IPS-15b (cell line): ENCODE results near the gene ST7.
"Not testable (repeated sequence)": the region's sequence is repeated elsewhere in the genome, so short reads cannot be mapped to it uniquely, and the experiment has no call there.

Experiments used
- H3K27me3 ChIP-seq: one replicate; pipeline ENCODE4 v1.6.1; 2013; ENCODE audit warnings: low read length; ENCODE audit not compliant: control insufficient read depth, insufficient read depth
- H3K36me3 ChIP-seq: one replicate; pipeline ENCODE4 v1.6.1; 2013; ENCODE audit warnings: low read length; ENCODE audit not compliant: control insufficient read depth, insufficient read depth
- H3K4me1 ChIP-seq: one replicate; pipeline ENCODE4 v1.6.1; 2013; ENCODE audit warnings: mild to moderate bottlenecking, low read length; ENCODE audit not compliant: control insufficient read depth, insufficient read depth
- H3K4me3 ChIP-seq: one replicate; pipeline ENCODE4 v1.5.1; 2013; ENCODE audit warnings: low read depth, low read length
- H3K9ac ChIP-seq: one replicate; pipeline ENCODE4 v1.6.1; 2013; ENCODE audit warnings: low read depth, mild to moderate bottlenecking, low read length
- H3K9me3 ChIP-seq: one replicate; pipeline ENCODE4 v1.6.1; 2013; ENCODE audit warnings: mild to moderate bottlenecking, low read length; ENCODE audit not compliant: control insufficient read depth, insufficient read depth

ST7 gene

GRCh38 chr7:117118579-117119180 is 165.4 kb downstream of the ST7 start:
- Histone ChIP-seq H3K9me3 (no peaks in the 10 kb centered on the region), H3K36me3 (no peaks in the 10 kb centered on the region), H3K9ac (no peak overlapping the region), H3K4me1 (peaks cover 5% of the 10 kb centered on the region), H3K27me3 (no peaks in the 10 kb centered on the region), H3K4me3 (no peak overlapping the region)

DNA sequence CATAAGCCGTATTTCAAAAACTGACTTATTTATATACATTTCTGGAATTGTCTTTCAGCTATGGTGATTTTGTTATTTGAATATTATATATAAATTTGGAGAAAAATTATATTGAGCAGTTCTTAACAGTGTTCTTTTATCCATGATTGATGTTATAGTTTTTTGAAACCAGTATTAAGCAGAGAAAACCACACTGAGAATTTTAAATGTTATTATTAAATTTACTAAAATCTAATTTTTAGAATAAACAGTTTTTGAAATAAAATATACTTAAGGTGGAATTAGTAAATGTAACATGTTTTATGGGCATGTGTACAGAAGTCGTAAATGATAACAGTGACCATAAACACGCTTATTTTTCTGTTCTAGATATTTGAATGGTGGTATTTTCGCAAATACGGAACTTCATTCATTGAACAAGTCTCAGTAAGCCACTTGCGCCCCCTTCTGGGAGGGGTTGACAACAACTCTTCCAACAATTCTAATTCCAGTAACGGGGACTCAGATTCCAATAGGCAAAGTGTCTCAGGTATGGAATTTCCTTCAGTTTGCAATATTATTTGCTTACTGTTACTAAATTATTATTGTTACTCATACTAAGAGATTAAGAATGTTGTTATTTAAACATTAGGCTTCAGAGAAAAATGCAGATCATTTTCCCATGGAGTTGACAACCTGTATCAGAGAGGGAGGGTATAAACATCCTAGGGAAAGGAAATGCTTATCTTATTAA is 166.1 kb downstream of the ST7 start:
- no peaks in the 10 kb centered on the region for H3K36me3 ChIP-seq
- H3K27me3 ChIP-seq = no peaks in the 10 kb centered on the region
- no peak overlapping the region for H3K9ac ChIP-seq
- H3K9me3 ChIP-seq = no peaks in the 10 kb centered on the region
- H3K4me3 ChIP-seq = no peak overlapping the region
- H3K4me1 ChIP-seq = peaks cover 5% of the 10 kb centered on the region

GRCh38 chr7:117120321-117120720 is 167.0 kb downstream of the ST7 start:
- not testable (repeated sequence) for H3K9me3 ChIP-seq, H3K4me3 ChIP-seq, H3K36me3 ChIP-seq, H3K4me1 ChIP-seq, H3K27me3 ChIP-seq, H3K9ac ChIP-seq

- not testable (repeated sequence) for H3K27me3 ChIP-seq, H3K4me3 ChIP-seq, H3K36me3 ChIP-seq, H3K9me3 ChIP-seq, H3K9ac ChIP-seq
- peaks cover 11% of the 10 kb centered on the region for H3K4me1 ChIP-seq
Observed at GRCh38 chr7:117122036-117122435, 168.7 kb downstream of the ST7 start.

- H3K27me3 ChIP-seq = no peaks in the 10 kb centered on the region
- H3K9me3 ChIP-seq = no peaks in the 10 kb centered on the region
- H3K36me3 ChIP-seq = no peaks in the 10 kb centered on the region
- H3K4me3 ChIP-seq = no peak overlapping the region
- peaks cover 11% of the 10 kb centered on the region for H3K4me1 ChIP-seq
- no peak overlapping the region for H3K9ac ChIP-seq
Observed at GRCh38 chr7:117122536-117122935, 169.2 kb downstream of the ST7 start.

GRCh38 chr7:117123311-117123926 is 170.1 kb downstream of the ST7 start:
- Histone ChIP-seq H3K36me3 (no peaks in the 10 kb centered on the region), H3K9me3 (no peaks in the 10 kb centered on the region), H3K27me3 (no peaks in the 10 kb centered on the region), H3K4me3 (no peak overlapping the region), H3K4me1 (peaks cover 9% of the 10 kb centered on the region), H3K9ac (no peak overlapping the region)

DNA sequence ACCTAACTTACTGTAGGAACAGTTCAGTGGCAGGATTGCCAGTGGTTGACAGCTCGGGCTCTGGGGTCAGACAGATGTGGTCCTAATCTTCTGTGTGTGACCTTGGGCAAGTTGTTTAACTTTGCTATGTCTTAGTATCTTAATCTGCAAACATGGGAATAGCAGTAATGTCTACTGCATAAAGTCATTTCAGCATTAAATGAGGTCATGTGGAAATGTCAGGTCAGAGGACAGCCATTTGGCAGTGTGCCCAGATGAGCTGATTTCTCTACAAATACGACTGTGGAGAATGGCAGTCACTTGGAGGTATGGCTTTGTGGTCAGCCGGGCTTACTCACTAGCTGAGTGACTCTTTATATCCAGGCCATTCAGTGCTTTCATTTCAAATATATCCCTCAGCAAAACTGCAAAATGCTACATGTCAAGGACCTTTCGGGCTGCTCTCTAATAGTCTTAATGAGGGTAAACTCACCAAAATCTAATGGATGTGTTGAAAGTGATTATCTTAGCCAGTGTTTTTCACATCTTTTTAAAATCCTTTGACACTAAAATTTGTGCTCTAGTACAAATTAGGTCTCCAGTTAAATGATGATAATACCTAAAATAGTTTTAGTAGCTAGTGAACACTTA is 171.4 kb downstream of the ST7 start:
- Histone ChIP-seq H3K9me3 (no peaks in the 10 kb centered on the region), H3K36me3 (no peaks in the 10 kb centered on the region), H3K9ac (no peak overlapping the region), H3K4me3 (no peak overlapping the region), H3K4me1 (peaks cover 6% of the 10 kb centered on the region), H3K27me3 (no peaks in the 10 kb centered on the region)

GRCh38 chr7:117126676-117127075 is 173.4 kb downstream of the ST7 start:
- no peaks in the 10 kb centered on the region for H3K36me3 ChIP-seq
- H3K9me3 ChIP-seq = no peaks in the 10 kb centered on the region
- H3K27me3 ChIP-seq = no peaks in the 10 kb centered on the region
- H3K9ac ChIP-seq = no peak overlapping the region
- H3K4me3 ChIP-seq = no peak overlapping the region
- peaks cover 6% of the 10 kb centered on the region for H3K4me1 ChIP-seq

DNA sequence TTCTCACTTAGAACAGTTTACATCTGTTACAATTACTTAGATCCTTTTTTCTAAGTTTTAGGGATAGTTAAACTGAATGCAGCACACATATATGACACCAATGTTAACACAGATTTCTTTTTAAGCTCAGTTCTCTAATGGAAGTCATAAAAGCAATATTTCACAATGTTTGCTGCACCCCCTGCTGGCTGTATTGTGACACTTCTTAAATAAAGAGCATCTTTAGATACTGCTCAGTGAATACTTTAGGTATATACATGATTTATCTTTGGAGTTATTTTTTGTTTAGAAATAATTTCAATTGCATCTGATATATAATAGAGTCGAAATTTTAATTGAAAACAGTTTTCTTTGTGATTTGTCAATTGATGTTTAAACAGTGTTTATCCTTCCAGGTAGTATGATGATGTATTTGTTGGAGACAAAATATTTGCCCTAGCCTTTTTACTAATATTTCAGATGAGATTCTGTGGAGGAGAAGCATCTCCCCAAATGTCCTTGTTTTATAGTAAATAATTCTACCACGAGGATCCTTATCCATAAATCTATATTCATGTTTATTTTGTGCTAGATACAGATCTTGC is 174.4 kb downstream of the ST7 start:
- peaks cover 6% of the 10 kb centered on the region for H3K4me1 ChIP-seq
- no peak overlapping the region for H3K4me3 ChIP-seq
- no peaks in the 10 kb centered on the region for H3K36me3 ChIP-seq
- no peak overlapping the region for H3K9ac ChIP-seq
- no peaks in the 10 kb centered on the region for H3K9me3 ChIP-seq
- no peaks in the 10 kb centered on the region for H3K27me3 ChIP-seq

GRCh38 chr7:117129521-117129955 is 176.2 kb downstream of the ST7 start:
- Histone ChIP-seq H3K4me1 (peaks cover 6% of the 10 kb centered on the region), H3K9me3 (no peaks in the 10 kb centered on the region), H3K27me3 (no peaks in the 10 kb centered on the region), H3K9ac (no peak overlapping the region), H3K36me3 (no peaks in the 10 kb centered on the region), H3K4me3 (no peak overlapping the region)

DNA sequence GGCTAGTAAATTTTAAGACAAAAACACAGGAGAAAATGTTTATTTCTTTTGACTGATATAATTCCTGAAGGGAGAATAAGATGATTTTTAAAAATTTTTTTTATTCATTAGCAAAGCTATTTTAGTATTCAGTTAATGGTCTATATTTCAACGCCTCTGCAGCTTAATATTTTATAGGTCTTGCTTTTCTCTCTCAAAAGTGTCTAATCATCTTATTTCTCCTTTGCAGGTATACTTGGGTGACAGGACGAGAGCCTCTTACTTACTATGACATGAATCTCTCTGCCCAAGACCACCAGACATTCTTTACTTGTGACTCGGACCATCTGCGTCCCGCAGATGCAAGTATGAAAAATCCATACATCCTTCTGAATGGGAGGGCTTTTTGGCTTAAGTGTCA is 177.0 kb downstream of the ST7 start:
- Histone ChIP-seq H3K4me1 (peaks cover 6% of the 10 kb centered on the region), H3K27me3 (no peaks in the 10 kb centered on the region), H3K9ac (no peak overlapping the region), H3K36me3 (no peaks in the 10 kb centered on the region), H3K4me3 (no peak overlapping the region), H3K9me3 (no peaks in the 10 kb centered on the region)
